Activated naive CD4-positive, alpha-beta T cell (primary cell): ENCODE data around the gene AP2A1.

ENCODE experiments used
- DNase-seq, 4 experiments: peaks; one replicate each; lab custom pipeline; 2025; lab: John Stamatoyannopoulos, UW

Gene AP2A1

DNA sequence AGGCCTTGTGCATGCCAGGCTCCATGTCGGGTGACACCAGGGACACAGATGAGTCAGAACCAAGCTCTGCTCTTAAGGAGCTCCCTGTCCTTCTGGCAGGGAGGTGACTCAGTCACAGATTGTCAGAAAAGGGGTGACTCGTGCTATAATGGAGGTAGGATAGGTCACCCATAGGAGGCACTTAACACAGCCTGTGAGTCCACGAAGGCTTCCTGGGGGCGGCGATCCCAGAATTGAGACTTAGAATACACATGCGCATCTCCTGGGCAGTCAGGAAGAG lies 26.7 kb downstream of the AP2A1 start:
- DNase-seq = no peak

DNA sequence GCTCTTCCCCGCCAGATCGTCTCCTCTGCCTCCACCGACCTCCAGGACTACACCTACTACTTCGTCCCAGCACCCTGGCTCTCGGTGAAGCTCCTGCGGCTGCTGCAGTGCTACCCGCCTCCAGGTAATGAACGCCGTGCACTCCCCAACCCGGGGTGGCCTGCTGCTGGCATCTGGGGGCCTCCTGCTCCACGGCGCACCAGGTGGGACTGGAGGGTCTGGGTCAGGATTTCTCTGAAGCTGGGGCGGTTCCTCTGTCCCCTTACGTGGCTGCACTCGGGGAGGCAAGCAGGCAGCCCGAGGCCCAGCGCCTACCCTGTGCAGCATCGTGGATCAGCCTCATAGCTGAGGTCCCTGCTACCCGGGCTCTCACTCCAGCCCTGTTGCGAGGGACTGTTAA lies 28.8 kb downstream of the AP2A1 start:
- no peak for DNase-seq

DNA sequence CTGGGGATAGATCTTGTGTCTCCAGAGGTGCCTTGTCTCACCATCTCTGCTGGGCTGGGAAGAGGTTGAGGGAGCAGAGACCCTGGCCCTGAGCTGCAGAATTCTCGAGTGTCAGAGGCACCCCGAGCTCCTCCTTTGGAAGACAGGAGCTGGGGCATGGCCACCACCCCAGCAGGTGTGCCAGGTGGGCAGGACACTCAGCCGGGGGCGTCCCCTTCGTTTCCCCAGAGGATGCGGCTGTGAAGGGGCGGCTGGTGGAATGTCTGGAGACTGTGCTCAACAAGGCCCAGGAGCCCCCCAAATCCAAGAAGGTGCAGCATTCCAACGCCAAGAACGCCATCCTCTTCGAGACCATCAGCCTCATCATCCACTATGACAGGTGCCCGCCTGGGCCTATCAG lies 31.8 kb downstream of the AP2A1 start:
- no peak for DNase-seq

DNA sequence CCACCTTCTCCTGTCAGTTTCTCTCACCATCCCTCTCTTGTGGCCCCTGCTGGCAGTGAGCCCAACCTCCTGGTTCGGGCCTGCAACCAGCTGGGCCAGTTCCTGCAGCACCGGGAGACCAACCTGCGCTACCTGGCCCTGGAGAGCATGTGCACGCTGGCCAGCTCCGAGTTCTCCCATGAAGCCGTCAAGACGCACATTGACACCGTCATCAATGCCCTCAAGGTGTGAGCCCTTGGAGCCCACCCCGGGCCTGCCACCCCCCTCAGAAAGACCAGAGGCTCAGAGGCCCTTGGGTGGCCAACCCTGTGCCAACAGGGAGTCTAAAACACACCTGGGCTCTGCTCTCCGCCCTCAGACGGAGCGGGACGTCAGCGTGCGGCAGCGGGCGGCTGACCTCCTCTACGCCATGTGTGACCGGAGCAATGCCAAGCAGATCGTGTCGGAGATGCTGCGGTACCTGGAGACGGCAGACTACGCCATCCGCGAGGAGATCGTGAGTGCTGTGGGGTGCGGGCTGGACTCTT lies 32.5 kb downstream of the AP2A1 start:
- no peak for DNase-seq

DNA sequence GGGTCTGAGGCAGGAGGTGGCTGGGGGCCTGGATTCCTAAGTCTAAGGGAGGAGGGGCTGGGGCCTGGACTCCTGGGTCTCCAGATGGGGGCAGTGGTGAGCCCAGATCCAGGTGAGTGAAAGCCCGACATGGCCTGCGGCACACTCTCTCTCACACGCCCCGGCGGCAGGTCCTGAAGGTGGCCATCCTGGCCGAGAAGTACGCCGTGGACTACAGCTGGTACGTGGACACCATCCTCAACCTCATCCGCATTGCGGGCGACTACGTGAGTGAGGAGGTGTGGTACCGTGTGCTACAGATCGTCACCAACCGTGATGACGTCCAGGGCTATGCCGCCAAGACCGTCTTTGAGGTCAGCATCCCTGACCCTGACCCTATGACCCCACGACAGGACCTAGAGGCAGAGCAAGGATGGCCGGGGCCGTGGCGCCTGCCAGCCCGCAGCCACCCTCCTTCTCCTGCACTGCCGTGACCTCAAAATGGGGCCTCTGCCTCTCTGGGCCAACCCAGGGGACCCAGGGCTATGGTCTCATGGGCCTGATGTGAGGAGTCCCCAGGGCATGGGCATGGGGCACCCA lies 33.1 kb downstream of the AP2A1 start:
- DNase-seq = no peak

DNA sequence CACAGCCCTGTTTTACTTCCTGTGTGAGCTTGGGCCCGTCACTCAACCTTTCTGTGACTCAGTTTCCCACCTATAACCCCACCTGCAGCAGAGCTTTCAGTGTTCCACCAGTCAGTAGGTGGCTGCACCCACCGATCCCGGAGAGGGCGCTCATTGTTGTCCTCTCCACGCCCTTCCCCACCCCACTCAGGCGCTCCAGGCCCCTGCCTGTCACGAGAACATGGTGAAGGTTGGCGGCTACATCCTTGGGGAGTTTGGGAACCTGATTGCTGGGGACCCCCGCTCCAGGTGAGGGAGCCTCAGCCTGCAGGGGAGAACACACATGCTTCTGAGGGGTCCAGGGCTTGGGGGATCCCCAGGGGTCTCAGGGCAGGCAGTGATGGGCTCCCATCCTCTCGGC lies 34.0 kb downstream of the AP2A1 start:
- DNase-seq = no peak

DNA sequence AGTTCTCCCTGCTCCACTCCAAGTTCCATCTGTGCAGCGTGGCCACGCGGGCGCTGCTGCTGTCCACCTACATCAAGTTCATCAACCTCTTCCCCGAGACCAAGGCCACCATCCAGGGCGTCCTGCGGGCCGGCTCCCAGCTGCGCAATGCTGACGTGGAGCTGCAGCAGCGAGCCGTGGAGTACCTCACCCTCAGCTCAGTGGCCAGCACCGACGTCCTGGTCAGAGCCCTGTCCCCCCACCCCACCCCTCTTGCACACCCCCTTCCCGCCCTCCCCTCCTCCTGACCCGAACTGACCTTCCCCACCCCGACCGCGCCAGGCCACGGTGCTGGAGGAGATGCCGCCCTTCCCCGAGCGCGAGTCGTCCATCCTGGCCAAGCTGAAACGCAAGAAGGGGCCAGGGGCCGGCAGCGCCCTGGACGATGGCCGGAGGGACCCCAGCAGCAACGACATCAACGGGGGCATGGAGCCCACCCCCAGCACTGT lies 34.6 kb downstream of the AP2A1 start:
- DNase-seq = no peak

DNA sequence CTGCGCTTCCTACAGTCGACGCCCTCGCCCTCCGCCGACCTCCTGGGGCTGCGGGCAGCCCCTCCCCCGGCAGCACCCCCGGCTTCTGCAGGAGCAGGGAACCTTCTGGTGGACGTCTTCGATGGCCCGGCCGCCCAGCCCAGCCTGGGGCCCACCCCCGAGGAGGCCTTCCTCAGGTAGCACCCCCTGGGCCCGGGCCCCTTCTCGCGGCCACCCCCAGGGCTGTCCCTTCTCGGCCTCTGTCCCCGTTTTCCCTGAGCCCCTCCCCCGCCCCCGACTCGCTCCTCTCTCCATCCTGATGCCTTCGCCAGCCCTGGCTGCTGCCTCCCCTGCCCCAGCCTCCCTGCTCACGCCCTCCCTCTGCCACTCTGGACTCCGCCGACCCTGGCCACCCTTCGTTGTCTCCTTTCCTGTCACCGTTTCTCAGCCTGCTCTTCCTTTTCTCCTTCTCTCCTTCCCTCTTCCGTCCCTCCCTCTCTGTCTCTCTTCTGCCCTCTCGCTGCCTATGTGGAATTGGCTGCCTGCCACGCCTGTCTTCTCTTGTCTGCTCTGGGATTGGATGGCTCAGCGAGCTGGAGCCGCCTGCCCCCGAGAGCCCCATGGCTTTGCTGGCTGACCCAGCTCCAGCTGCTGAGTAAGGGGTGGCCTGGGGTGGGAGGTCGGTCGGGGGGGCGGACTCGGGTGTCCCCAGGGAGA lies 35.3 kb downstream of the AP2A1 start:
- DNase-seq = no peak

DNA sequence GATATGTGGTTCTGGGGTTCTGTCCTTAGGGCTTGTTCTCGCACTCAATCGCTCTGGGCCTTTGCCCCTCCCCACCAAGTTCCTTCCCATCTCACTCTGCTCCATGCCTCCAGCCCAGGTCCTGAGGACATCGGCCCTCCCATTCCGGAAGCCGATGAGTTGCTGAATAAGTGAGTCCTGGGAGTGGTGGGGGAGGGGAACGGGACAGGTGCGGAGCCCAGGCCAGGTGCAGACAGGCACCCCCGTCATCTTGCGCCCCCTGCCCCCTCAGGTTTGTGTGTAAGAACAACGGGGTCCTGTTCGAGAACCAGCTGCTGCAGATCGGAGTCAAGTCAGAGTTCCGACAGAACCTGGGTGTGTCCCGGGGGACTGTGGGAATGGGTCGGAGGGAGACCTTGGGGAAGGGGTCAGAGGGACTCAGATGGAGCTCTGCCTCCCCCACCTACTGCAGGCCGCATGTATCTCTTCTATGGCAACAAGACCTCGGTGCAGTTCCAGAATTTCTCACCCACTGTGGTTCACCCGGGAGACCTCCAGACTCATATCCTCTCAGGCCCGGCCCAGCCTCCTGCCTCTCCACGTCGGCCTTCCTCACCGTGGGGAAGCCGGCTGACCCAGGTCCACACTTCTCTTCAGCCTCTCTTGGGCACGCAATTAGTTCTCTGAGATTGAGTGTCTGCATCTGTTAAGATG lies 36.2 kb downstream of the AP2A1 start:
- no peak for DNase-seq

DNA sequence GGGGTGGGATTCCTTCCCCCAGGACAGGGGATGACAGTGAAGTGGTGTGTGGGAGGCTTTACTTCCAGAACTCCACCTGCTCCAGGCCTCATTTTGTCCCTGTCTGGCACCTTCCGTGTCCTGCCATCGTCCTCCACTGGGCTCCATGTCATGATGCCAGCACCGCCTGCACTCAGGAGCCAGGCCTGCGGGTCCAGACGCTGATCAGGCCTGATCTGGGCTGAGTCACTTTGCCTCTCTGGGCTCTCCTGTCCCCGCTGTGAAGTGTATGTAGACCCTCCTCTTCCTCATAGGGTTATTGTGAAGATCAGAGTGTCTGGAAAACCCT lies 36.7 kb downstream of the AP2A1 start:
- no peak for DNase-seq

DNA sequence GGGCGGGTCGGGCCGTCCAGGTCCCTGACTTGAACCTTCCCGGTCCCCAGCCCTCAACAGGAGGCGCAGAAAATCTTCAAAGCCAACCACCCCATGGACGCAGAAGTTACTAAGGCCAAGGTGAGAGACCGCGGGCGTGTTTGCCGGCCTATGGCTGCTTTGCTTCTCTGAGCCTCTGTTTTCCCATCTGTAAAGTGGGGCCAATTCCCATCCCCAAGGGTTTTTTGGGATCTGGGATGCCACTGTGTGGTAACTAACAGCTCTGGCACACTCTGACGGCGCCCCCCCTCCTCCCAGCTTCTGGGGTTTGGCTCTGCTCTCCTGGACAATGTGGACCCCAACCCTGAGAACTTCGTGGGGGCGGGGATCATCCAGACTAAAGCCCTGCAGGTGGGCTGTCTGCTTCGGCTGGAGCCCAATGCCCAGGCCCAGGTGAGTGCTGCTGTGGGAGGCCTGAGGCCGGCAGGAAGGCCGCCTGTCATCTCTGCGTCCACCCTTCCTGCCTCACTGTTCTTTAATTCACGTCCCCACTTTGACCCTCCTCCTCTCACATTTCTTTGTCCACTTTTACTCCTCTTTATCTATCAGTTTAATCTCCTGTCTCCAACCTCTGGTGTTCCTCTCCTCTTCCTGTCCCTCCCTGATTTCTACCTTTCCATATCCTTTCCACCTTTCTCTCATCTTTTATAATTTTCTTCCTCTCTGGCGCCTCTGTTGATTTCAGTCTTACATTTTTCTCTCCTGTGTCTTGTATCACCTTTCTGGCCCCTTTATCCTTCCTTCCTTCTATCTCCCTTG lies 39.2 kb downstream of the AP2A1 start:
- no peak for DNase-seq

DNA sequence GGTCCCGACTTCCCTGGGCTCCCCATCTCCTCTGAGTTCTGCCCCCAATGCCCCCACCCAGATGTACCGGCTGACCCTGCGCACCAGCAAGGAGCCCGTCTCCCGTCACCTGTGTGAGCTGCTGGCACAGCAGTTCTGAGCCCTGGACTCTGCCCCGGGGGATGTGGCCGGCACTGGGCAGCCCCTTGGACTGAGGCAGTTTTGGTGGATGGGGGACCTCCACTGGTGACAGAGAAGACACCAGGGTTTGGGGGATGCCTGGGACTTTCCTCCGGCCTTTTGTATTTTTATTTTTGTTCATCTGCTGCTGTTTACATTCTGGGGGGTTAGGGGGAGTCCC lies 39.8 kb downstream of the AP2A1 start:
- DNase-seq = no peak

DNA sequence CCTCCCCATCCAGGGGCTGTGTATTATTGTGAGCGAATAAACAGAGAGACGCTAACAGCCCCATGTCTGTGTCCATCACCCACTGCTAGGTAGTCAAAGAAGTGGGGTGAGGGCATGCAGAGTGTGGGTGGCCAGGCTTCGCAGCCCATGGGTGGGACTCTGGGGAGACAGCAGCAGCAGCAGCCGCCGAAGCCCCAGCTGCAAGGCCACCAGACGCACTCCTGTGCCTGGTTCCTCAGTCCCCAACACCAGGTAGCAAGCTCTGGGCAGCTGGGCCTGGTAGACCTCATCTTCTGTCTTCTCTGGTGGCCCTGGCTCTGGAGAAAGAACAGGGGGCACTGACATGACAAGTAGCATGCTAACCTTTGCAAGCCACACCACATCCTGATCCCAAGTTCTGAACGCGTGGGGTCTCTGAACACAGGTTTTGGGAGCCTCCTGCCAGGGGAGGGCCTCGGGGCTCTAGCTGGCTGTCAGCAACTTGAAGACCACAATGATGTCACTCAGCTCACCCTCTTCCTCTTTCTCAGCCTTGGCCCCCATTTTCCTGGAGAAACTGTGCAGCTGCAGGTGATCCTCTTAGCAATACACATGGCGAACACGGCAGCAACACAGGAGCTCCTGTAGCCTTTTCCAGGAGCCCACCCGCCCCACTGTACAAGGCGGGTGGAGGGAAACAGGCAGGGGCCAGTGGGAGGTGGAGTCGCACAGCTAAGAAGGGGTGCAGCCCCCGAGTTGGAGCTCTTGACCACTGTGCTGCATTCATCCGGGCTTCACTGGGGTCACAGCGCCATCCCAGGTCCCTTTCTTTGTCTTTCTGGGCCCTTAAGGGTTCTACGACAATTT lies 40.5 kb downstream of the AP2A1 start:
- DNase-seq = no peak

DNA sequence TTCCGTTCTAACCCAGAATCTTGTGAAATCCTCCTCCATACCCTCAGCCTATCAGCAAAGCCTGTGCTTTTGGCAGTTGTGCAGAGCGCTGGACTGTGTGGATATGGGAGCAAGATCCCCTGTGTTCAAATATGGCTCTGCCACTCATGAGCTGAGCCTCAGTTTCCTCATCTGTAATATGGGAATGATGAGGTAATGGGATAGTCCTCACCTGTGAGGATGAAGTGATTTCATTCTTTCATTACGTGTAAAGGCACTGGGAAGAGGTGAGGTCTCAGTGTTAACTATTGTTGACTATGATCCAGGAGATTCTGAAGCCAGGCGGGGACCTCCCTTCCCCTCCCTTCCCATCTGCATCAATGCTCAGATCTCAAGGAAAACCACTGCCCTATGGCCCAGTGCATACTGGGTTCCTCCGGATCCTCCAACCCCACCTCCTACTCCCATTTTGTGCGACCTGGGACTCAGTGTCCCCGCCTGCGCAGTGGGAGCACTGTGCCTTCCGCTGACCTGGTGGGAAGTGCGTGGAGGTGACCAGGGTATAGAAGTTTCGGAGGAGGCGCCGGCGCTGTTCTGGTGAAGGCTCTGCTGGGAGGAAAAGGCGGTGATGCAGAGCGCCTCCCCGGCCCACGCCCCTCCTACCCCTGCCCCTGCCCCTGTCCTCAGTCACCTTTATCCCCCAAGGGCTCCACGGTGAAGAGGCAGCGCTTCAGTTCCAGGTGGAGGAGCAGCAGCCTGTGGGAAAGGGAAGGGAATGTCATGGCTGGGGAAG lies 41.3 kb downstream of the AP2A1 start:
- no peak for DNase-seq

DNA sequence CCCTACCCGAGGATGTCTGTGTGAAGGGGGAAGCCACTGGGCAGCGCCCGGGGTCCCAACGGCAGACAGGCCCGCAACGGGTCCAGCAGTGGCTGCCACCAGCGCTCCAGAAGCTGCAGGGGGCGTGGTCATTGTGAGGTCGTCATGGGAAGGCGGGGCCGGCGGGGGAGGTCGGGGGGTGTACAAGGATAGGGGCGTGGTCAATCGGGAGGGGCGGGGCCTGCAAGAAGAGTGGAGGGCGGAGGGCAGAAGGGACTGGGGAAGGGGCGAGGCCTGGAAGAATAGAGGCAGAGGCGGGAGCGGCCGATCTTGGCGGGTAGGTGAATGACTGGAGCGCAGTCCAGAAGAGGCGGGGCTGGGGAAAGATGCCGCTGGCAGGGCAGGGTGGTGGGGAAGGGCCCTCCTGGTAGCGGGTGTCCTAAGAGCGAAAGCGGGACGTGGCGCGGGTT lies 41.9 kb downstream of the AP2A1 start:
- peak; percentile 28 to 84 (median 58) for DNase-seq

DNA sequence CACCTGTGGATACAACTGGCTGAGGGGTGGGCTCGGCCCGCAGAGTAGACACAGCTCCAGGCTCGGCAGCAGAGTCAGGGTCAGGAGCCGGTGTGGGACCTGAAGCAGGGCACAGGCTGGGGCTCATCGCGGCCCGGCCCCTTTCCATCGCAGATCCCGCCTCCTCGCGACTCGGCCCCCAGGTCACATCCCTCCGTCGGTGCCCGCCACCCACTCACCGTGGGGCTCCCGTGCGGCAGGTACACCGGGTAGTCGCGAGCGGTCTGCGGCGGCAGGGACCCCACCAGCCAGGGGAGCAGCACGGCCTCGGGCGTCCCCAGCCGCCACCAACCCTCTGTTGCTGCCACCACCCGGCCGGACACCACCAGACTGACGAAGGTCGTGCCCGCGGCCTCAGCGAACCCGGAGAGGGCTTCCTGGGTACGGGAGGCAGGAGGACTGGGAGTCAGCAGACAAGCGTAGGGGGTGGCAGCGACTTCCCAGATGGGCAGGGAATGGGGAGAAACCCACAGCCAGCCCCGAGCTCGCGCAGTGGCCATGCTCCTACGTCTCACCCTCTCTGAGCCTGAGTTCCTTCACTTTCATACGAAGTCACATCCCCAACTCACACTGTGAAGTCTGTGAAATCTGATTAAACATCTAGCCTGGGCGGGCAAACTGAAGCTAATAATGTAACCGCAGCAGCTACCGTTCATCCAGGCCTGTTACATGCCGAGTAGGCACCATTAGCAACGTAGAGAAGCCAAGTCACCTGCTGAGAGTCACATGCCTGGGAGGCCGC lies 42.5 kb downstream of the AP2A1 start:
- peak in 1 of 4 experiments; percentile 44 for DNase-seq

DNA sequence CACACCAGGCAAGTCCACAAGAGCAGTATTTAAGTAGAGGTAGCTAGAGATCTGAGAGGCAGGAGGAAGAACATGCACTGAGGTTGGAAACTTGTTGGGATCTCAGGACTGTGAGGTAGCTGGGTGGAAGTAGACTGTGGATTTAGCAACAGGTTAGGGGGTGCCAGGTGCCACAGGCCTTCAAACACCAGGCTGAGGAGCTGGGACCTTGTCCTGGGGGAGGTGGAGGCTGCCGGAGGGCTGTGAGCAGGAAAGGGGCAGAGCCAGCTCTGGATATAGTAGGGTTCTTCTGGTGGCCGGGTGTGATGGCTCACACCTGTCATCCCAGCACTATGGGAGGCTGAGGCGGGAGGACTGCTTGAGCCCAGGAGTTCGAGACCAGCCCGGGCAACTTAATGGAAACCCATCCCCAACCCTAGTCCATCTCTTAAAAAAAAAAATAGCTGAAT lies 43.2 kb downstream of the AP2A1 start:
- DNase-seq = no peak

DNA sequence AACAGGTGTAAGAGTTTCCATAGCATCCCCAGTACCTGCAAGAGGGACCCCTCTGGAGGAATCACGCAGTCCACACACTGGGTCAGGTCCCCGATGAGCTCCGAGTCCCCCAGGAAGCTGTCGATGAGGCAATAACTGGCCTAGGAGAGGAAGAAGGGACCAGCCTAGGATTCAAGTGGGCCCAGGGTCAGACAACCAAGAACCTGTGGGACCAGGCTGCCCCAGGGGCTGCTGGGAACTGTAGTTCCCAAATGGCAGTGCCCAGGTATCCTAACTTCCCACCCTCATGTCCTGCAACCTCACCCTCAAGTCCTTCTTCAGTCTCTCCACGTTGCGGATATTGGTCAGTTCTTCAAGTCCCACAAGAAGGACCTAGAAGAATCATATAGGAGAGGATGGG lies 44.5 kb downstream of the AP2A1 start:
- DNase-seq = no peak

DNA sequence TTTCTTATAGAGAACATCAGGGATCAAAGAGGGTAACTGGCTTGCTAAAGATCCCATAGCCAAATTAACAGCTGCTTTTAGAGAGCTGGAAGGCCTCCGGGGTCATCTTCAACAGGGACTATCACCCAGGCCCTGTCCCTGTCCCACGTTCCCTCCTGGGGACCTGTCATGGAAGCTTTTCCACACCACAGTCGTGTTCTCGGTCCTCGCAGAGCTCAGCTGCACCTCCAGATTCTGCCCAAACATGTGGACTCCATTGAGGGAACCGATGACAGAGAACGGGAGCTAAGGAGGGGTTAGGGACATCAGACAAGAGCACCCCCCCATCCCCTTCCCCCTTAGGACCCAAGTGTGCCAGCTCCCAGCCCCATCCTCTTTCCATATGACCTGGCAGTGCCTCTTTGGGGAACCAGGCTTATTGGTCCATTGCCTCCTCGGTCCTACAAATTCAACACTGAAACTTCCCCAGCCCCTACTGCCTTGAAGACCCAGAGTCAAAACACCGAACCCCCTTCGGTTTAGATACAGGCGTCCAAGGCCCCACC lies 45.7 kb downstream of the AP2A1 start:
- no peak for DNase-seq
